Osteoblast (primary cell): ENCODE data around the gene IQGAP1. TPM values are rescaled to one million over a fixed set of nuclear protein-coding genes. Genes with fewer than 3 reads are reported as not detected.
A peak's percentile ranks its signal among the peaks of the same experiment; 100 is the strongest.

ENCODE experiments used
- DNase-seq: peaks from one replicate; pipeline ENCODE4 v3.0.0; 2011; ENCODE audit warnings: low spot score, mixed read lengths; ENCODE audit not compliant: insufficient read length; ENCODE audit errors: missing footprints
- H2AFZ ChIP-seq: 2 replicates; pipeline ENCODE4 v1.6.0; 2011; ENCODE audit warnings: mild to moderate bottlenecking, low read length
- H3K27ac ChIP-seq: 2 replicates; pipeline ENCODE4 v1.5.1; 2011; ENCODE audit warnings: mild to moderate bottlenecking, low read depth, low read length, moderate library complexity
- H3K27me3 ChIP-seq: 2 replicates; pipeline ENCODE4 v1.6.0; 2012; ENCODE audit warnings: mild to moderate bottlenecking, control low read depth, inconsistent platforms, low read length, moderate library complexity; ENCODE audit not compliant: insufficient read depth
- H3K36me3 ChIP-seq: 2 replicates; pipeline ENCODE4 v1.5.1; 2011; ENCODE audit warnings: mild to moderate bottlenecking, low read length, control low read depth, moderate library complexity; ENCODE audit not compliant: insufficient read depth
- H3K4me1 ChIP-seq: 2 replicates; pipeline ENCODE4 v1.5.1; 2011; ENCODE audit warnings: mild to moderate bottlenecking, low read length, control low read depth, moderate library complexity; ENCODE audit not compliant: insufficient read depth
- H3K4me2 ChIP-seq: 2 replicates; pipeline ENCODE4 v1.6.0; 2011; ENCODE audit warnings: mild to moderate bottlenecking, low read length; ENCODE audit not compliant: insufficient read depth
- H3K4me3 ChIP-seq: fragments of 200-600 bp; sonication (generic); 3 replicates; pipeline ENCODE4 v1.5.1; 2012; ENCODE audit warnings: mild to moderate bottlenecking, low read length, inconsistent platforms; ENCODE audit not compliant: insufficient read depth
- H3K79me2 ChIP-seq: 2 replicates; pipeline ENCODE4 v1.6.0; 2012; ENCODE audit warnings: mild to moderate bottlenecking, low read length, control low read depth, inconsistent platforms; ENCODE audit not compliant: insufficient read depth
- H3K9me3 ChIP-seq: 2 replicates; pipeline ENCODE4 v1.5.1; 2011; ENCODE audit warnings: low read depth, low read length, control low read depth
- H4K20me1 ChIP-seq: 2 replicates; pipeline ENCODE4 v1.6.0; 2012; ENCODE audit warnings: mild to moderate bottlenecking, low read length, control low read depth; ENCODE audit not compliant: insufficient read depth
- CTCF ChIP-seq: IDR thresholded peaks from 2 replicates; pipeline ENCODE4 v1.5.1; 2011; ENCODE audit warnings: mild to moderate bottlenecking, low read depth, low read length, moderate library complexity; ENCODE audit errors: extremely low read depth
- total RNA-seq: library from RNA; depleted of rRNA; stranded (reverse); fragments of >200 nt; gene quantifications from 2 replicates; pipeline ENCODE4 v1.2.3, GENCODE V29; 2012

IQGAP1 gene
- total RNA-seq = 259 and 273 TPM in 2 replicates

GRCh38 chr15:90387534-90388461 is at the start of gene IQGAP1:
IQGAP1 (plus strand) TSS chr15:90388242; CDS start chr15:90388342, 100 bp downstream.
- no peaks in the 10 kb centered on the region for H3K27me3 ChIP-seq
- H3K9me3 ChIP-seq = no peaks in the 10 kb centered on the region
- no peak for TF ChIP-seq CTCF
- peak within 1 kb of the TSS; percentile 74 for H3K4me3 ChIP-seq
- H2AFZ ChIP-seq = peak within 1 kb of the TSS; percentile 98
- peaks cover 47% of the 10 kb centered on the region for H3K79me2 ChIP-seq
- peak within 1 kb of the TSS; percentile 98 for H3K4me2 ChIP-seq
- H4K20me1 ChIP-seq = peaks cover 13% of the 10 kb centered on the region
- H3K27ac ChIP-seq = peak within 1 kb of the TSS; percentile 84
- H3K4me1 ChIP-seq = peaks cover 13% of the 10 kb centered on the region
- peak; percentile 97 for DNase-seq
- peaks cover 20% of the 10 kb centered on the region for H3K36me3 ChIP-seq

- no peaks in the 10 kb centered on the region for H4K20me1 ChIP-seq
Measured at GRCh38 chr15:90338532-90338931, 49.5 kb upstream of the IQGAP1 start.

GRCh38 chr15:90340345-90340744 is 47.7 kb upstream of the IQGAP1 start:
- Histone ChIP-seq H3K79me2 (no peaks in the 10 kb centered on the region), H4K20me1 (no peaks in the 10 kb centered on the region)
- TF ChIP-seq CTCF = no peak

More at GRCh38 chr15:90338532-90338931, 49.5 kb upstream of the IQGAP1 start:
- Histone ChIP-seq H3K4me1 (peaks cover 21% of the 10 kb centered on the region), H2AFZ (no peak overlapping the region), H3K36me3 (no peaks in the 10 kb centered on the region), H3K9me3 (no peaks in the 10 kb centered on the region), H3K4me3 (no peak overlapping the region), H3K27ac (no peak overlapping the region), H3K4me2 (no peak overlapping the region), H3K27me3 (no peaks in the 10 kb centered on the region), H3K79me2 (no peaks in the 10 kb centered on the region)
- DNase-seq = no peak
- TF ChIP-seq CTCF = no peak

GRCh38 chr15:90343302-90343790 is 44.7 kb upstream of the IQGAP1 start:
- Histone ChIP-seq H3K4me3 (no peak overlapping the region), H3K9me3 (no peaks in the 10 kb centered on the region), H4K20me1 (no peaks in the 10 kb centered on the region), H3K27ac (peak overlapping the region; percentile 62), H3K4me2 (peak overlapping the region; percentile 17), H3K36me3 (no peaks in the 10 kb centered on the region), H2AFZ (peak overlapping the region; percentile 79), H3K79me2 (no peaks in the 10 kb centered on the region), H3K4me1 (peaks cover 17% of the 10 kb centered on the region), H3K27me3 (no peaks in the 10 kb centered on the region)
- TF ChIP-seq CTCF = no peak
- DNase-seq = peak; percentile 87

More at GRCh38 chr15:90340345-90340744, 47.7 kb upstream of the IQGAP1 start:
- Histone ChIP-seq H3K4me3 (no peak overlapping the region), H3K4me1 (peaks cover 26% of the 10 kb centered on the region), H2AFZ (no peak overlapping the region), H3K27ac (no peak overlapping the region), H3K9me3 (no peaks in the 10 kb centered on the region), H3K4me2 (no peak overlapping the region), H3K27me3 (no peaks in the 10 kb centered on the region), H3K36me3 (no peaks in the 10 kb centered on the region)
- DNase-seq = no peak
